SKM-1 (cell line): ENCODE measurements around the gene CAMSAP1.
"Not testable (repeated sequence)": the region's sequence is repeated elsewhere in the genome, so short reads cannot be mapped to it uniquely, and the experiment has no call there.

Source experiments
- DNase-seq: peaks from one replicate; lab custom pipeline; 2025; ENCODE audit not compliant: unreplicated experiment; lab: John Stamatoyannopoulos, UW

Gene CAMSAP1

GRCh38 chr9:135901031-135901758, 6.2 kb downstream of the CAMSAP1 start:
- no peak for DNase-seq

GRCh38 chr9:135898634-135899407, 8.5 kb downstream of the CAMSAP1 start:
- no peak for DNase-seq

GRCh38 chr9:135896626-135897025, 10.7 kb downstream of the CAMSAP1 start:
- no peak for DNase-seq

DNA sequence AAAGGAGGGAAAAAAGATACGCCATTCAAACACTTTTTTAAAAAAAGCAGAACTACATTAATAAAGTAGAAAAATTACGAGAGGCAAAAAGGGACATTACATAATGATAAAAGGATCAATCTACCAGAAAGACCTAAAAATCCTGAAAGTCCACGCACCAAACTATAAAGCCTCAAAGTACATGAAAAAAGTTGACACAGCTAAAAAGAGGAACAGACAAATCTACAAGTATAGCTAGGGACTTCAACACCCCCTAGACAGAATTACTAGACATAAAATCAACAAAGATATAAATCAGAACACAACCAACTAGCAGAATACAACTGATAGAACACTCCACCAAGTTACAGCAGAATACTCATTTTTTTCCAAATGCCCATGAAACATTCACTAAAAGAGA, 11.1 kb downstream of the CAMSAP1 start:
- no peak for DNase-seq

DNA sequence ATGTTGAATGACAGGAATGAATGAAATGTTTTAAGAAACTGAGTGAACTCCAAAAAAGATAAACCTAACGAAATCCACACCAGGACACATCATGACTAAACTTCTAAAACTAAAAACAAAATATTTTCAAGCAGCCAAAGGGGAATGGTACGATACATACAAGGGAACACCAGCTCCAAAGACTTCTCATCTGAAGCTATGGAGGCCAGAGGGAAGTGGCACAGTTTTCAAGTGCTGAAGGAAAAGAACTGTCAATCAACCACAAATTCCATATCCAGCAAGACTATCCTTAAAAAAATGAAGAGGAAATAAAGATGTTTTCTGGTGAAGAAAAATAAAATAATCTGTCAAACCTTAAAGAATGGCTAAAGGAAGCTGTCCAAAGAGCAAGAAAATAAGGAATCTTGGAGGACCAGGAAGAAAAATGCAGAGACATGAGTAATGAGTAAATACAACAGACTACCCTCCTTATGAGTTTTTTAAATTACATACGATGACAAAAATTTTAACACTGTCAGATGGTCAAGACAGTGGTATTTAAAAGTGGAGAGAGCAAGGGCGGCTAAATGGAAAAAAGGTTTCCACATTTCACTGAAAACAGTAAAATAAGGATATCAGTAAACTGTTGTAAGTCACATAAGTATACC, 12.0 kb downstream of the CAMSAP1 start:
- DNase-seq: no peak

DNA sequence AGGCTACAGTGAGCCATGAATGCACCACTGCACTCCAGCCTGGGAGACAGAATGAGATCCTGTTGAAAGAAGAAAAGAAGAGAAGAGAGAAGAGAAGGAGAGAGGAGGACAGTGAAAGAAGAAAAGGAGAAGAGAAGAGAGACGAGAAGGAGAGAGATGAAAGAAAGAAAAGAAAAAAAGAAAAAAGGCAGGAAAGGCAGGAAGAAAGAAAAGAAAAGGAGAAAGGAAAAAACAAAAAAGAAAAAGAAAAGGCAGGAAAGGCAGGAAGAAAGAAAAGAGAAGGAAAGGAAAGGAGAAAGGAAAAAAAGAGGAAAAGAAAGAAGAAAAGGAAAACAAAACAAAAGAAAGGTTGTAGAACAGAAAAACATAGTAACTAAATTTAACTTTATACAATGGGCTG, 14.2 kb downstream of the CAMSAP1 start:
- no peak for DNase-seq

GRCh38 chr9:135892327-135892726, 15.0 kb downstream of the CAMSAP1 start:
- DNase-seq: not testable (repeated sequence)

DNA sequence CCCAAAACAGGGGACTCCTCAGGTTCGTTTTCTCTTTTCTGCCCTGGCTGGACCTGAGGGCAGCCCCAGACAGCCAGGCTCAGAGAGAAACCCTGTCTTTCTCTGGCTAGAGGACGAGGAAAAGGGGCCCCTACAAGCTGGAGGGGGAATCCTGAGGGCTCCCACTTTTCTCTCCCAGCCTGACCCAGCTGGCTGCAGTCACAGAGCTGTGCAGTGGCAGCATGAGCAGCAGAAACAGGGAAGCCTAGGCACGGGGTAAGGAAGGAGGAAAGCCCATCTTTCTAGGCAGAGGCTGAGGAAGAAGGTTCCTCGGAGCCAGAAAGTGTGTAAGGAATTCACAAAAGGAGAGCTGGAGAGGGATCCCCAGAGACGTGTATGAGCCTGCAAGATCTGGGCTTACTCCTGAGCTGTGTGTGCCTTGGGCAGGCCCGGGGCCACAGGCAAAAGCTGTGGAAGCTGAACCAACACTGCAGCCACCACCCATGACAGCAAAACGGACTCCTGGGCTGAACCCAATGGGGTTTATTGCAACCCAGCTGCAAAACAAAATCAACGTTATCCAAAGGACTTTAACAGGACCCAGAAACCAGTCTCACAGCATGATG, 16.2 kb downstream of the CAMSAP1 start:
- DNase-seq: no peak

- no peak for DNase-seq
These were observed 16.9 kb downstream of the CAMSAP1 start for GRCh38 chr9:135890190-135891026.

DNA sequence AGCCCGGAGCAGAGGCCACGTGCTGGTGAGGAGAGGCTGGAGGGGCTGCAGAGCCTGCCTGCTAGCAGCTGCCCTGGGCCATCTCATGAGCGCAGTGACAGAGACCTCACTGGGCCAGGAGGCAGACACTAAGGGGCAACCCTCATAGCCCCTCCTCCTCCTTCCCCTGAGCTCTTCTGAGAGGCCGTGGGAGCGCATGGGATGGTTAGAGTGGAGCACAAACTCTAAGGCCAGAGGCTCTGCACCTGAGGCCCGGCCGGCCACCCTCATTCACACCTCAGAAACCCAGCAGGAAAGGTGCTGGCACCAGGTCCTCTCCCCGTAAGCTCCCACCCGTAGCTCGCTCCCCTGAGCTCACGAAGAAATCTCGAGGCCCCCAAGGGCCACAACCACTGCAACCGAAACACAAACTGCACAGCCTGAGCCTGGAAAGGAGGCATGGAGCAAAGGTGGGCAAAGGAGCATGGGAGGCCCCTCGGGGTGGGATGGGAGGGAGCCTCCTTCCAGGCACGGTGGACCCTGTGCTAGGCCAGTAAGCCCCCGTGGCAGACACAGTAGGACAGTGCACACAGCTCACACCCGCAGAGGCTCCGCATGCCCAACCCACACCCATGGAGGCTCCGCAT, 17.7 kb downstream of the CAMSAP1 start:
- no peak for DNase-seq

- DNase-seq: no peak
These were observed 18.5 kb downstream of the CAMSAP1 start for GRCh38 chr9:135888766-135889394.

DNA sequence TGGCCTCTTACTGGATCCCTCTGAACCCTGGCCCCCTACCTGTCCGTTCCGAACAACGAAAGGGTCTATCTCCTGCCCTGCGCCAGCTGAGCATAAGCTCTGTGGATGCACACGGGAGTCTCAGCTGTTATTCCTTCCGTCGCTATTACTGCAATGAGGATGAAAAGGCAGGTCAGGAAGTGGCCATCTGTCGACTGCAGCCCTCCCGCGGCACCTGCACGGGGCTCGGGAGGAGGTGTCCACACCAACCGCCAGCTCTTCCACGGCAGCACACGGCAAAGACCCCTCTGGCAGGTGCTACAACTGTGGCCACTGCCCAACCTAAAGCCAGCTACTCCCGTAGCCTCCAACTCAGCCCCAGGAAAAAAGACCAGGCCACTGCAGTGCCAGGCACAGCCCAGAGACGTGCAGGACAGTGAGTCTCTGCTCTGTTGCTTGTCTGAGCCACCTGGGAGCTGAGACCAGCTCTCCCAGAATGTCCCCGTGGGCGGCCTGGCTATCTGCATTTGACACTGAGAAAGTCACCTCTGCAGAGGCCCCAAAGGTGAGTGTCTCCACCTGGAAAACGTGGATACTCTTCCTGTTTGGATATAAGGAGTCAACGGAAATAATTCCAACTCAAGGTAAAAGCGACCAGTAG, 19.1 kb downstream of the CAMSAP1 start:
- no peak for DNase-seq

DNA sequence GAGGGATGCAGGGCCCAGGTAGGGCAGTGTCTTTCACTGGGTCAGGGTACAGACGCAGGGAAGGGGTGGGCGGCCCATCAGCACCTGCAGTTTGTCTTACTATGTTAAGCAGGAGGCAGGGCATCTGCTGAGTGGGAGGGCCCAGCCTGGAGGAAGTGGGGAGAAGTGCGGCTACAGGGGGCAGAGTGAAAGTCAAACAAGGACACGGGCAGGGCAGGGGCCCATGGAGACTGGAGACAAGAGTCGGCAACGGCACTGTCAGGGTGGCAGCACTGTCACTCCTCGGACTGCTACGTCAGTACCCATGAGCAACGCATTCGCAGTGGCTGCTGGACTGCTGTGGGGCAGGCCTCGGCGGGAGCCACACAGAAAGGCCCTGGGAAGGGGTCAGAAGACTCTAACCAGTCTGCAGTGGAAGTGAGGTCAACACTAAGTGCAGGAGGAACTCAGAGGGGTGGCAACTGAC, 19.7 kb downstream of the CAMSAP1 start:
- DNase-seq: peak; percentile 34

- DNase-seq: peak; percentile 67
These were observed 20.3 kb downstream of the CAMSAP1 start for GRCh38 chr9:135887021-135887507.

DNA sequence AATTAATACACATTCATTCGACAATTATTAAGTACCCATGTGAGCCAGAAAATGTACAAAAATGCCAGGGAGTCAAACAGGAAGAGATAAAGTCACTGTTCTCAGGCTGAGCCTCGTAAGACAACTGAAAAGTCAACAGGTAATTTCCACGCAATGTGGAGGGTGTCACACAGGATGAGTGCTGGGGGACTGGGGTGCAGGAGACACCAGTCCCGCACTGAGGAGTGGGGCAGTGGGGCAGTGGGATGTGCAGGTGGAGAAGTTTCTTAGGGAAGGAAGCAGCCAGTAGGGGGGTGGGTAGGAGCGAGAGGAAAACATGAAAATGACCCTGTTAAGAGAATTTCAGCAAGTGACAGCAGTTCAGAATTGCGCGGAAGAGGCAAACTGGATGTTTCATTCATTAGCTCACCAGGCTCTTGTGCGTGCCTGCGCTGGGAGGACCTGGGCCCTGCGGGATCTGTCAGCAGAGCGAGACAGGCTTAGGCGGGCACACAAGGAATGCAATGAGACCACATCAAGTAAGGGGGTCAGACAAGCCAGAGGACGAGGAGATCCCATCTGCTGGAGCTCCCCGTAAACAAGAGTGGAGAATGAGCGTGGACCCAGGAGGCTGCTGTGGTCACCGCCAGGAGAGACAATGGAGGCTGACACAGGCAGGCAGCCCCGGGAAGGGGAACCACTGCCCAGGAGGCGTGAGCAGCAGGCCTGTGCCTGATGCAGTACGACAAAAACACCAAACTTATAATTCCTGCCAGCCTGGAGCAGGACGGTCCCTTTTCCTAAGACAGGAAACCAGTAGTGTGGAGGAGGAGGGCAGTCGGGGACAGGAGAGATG, 21.0 kb downstream of the CAMSAP1 start:
- no peak for DNase-seq

GRCh38 chr9:135885100-135885853, 22.1 kb downstream of the CAMSAP1 start:
- DNase-seq: no peak

DNA sequence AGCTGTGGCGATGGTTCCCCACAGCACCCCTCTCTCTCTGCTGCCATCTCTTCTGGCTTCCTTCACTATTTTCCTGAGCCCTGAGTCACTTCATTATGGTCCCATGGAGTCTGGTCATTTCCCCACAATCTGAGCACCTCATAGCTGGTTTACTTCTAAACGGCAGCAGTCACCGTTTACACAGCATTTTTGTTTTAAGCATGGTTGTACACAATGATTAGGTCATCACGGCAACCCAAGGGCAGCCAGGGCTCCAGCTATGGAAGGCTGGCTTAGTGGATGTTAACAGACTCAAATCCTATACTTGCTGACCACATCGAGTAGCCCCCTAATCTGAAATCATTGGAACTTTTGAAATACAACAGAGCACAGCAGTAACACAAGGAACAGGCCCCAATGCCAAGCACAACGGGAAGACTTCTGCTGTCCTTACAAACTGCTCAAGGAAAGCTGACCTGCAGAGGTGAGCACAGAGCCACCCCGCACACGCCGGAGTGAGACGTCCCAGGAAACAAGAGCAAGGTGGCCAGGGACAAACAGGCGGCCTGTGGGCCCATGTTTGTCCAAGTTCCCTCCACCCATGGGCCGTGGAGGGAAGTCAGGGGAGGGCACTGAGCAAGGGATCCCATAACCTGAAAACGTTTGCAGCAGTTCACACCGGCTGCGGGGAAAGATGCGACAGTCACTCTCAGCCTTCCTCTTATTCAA, 22.9 kb downstream of the CAMSAP1 start:
- DNase-seq: no peak
